Superior temporal gyrus (tissue), 1 donor: Measurements from ENCODE around the gene IFNB1.

Experiments used
- DNase-seq: peaks from one replicate; pipeline ENCODE4 v3.0.0-alpha.2; 2016; ENCODE audit errors: extremely low spot score

Gene IFNB1

GRCh38 chr9:21077781-21078180 is at the start of gene IFNB1:
IFNB1 (minus strand) TSS chr9:21077942; CDS start chr9:21077869, 73 bp downstream.
- DNase-seq = no peak

- DNase-seq = no peak
These were observed 44.0 kb upstream of the IFNB1 start for GRCh38 chr9:21121595-21122251.

- DNase-seq = no peak
These were observed 43.3 kb upstream of the IFNB1 start for GRCh38 chr9:21121079-21121478.

GRCh38 chr9:21119093-21119770 is 41.5 kb upstream of the IFNB1 start:
- no peak for DNase-seq

- DNase-seq = no peak
These were observed 36.6 kb upstream of the IFNB1 start for GRCh38 chr9:21114311-21114710.

- DNase-seq = peak; percentile 91
These were observed 33.2 kb upstream of the IFNB1 start for GRCh38 chr9:21110708-21111576.

- no peak for DNase-seq
These were observed 27.0 kb upstream of the IFNB1 start for GRCh38 chr9:21104787-21105186.

- no peak for DNase-seq
These were observed 24.6 kb upstream of the IFNB1 start for GRCh38 chr9:21102305-21102704.

- DNase-seq = no peak
These were observed 20.1 kb upstream of the IFNB1 start for GRCh38 chr9:21097817-21098216.

- DNase-seq = no peak
These were observed 19.1 kb upstream of the IFNB1 start for GRCh38 chr9:21096901-21097255.

GRCh38 chr9:21096172-21096900 is 18.6 kb upstream of the IFNB1 start:
- peak; percentile 56 for DNase-seq

- no peak for DNase-seq
These were observed 17.8 kb upstream of the IFNB1 start for GRCh38 chr9:21095561-21095960.

- DNase-seq = no peak
These were observed 8.8 kb upstream of the IFNB1 start for GRCh38 chr9:21086538-21086937.

GRCh38 chr9:21085005-21085404 is 7.3 kb upstream of the IFNB1 start:
- no peak for DNase-seq

GRCh38 chr9:21084242-21084850 is 6.6 kb upstream of the IFNB1 start:
- no peak for DNase-seq

- DNase-seq = no peak
These were observed 4.9 kb upstream of the IFNB1 start for GRCh38 chr9:21082671-21083070.

GRCh38 chr9:21081999-21082398 is 4.3 kb upstream of the IFNB1 start:
- DNase-seq = no peak

GRCh38 chr9:21081451-21081850 is 3.7 kb upstream of the IFNB1 start:
- DNase-seq = no peak

GRCh38 chr9:21080793-21081192 is 3.1 kb upstream of the IFNB1 start:
- no peak for DNase-seq

- no peak for DNase-seq
These were observed 960 bp upstream of the IFNB1 start for GRCh38 chr9:21078702-21079101.

GRCh38 chr9:21075484-21075883 is 2.3 kb downstream of the IFNB1 start:
- no peak for DNase-seq

- peak; percentile 13 for DNase-seq
These were observed 6.8 kb downstream of the IFNB1 start for GRCh38 chr9:21070906-21071305.
